ENCODE measurements around the gene RENBP. TPM values are rescaled to one million over a fixed set of nuclear protein-coding genes. Genes with fewer than 3 reads are reported as not detected.

RENBP gene
- total and polyA plus RNA-seq, 9 of the 15 experiments (the other 6 are each of a cell fraction or from before 2014, with no cell fraction given): 0.07 to 14.8 (median 10.6) TPM; not detected in 1

GRCh38 chrX:153947009-153947769, 2.7 kb upstream of the RENBP start (continued):
- no peak for TF ChIP-seq LCOR (CRISPR knock-in tag; IDR thresholded peaks at IDR 0.05)
- TF ChIP-seq BACH1 (tag; IDR thresholded peaks at IDR 0.05): no peak
- TF ChIP-seq JUND (IDR thresholded peaks at IDR 0.05; ENCODE audit: borderline replicate concordance, low read depth, low read length): peak; percentile 55; the same call in 1 of the 2 replicates
- no peak for TF ChIP-seq JUND (tag; IDR thresholded peaks at IDR 0.05; ENCODE audit: borderline replicate concordance, low read depth, low read length)
- no peak for TF ChIP-seq SRSF3 (IDR thresholded peaks at IDR 0.05; ENCODE audit: insufficient read depth, low read length)
- TF ChIP-seq, protein P1, sequence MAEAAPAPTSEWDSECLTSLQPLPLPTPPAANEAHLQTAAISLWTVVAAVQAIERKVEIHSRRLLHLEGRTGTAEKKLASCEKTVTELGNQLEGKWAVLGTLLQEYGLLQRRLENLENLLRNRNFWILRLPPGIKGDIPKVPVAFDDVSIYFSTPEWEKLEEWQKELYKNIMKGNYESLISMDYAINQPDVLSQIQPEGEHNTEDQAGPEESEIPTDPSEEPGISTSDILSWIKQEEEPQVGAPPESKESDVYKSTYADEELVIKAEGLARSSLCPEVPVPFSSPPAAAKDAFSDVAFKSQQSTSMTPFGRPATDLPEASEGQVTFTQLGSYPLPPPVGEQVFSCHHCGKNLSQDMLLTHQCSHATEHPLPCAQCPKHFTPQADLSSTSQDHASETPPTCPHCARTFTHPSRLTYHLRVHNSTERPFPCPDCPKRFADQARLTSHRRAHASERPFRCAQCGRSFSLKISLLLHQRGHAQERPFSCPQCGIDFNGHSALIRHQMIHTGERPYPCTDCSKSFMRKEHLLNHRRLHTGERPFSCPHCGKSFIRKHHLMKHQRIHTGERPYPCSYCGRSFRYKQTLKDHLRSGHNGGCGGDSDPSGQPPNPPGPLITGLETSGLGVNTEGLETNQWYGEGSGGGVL (CRISPR knock-in tag; IDR thresholded peaks at IDR 0.05): no peak
- TF ChIP-seq KAT2B (IDR thresholded peaks at IDR 0.05; ENCODE audit: low read depth, low read length): no peak
- peak; percentile 68; the same call in 1 of the 2 replicates for TF ChIP-seq E2F3 (CRISPR knock-in tag; IDR thresholded peaks at IDR 0.05)
- TF ChIP-seq, protein P2, sequence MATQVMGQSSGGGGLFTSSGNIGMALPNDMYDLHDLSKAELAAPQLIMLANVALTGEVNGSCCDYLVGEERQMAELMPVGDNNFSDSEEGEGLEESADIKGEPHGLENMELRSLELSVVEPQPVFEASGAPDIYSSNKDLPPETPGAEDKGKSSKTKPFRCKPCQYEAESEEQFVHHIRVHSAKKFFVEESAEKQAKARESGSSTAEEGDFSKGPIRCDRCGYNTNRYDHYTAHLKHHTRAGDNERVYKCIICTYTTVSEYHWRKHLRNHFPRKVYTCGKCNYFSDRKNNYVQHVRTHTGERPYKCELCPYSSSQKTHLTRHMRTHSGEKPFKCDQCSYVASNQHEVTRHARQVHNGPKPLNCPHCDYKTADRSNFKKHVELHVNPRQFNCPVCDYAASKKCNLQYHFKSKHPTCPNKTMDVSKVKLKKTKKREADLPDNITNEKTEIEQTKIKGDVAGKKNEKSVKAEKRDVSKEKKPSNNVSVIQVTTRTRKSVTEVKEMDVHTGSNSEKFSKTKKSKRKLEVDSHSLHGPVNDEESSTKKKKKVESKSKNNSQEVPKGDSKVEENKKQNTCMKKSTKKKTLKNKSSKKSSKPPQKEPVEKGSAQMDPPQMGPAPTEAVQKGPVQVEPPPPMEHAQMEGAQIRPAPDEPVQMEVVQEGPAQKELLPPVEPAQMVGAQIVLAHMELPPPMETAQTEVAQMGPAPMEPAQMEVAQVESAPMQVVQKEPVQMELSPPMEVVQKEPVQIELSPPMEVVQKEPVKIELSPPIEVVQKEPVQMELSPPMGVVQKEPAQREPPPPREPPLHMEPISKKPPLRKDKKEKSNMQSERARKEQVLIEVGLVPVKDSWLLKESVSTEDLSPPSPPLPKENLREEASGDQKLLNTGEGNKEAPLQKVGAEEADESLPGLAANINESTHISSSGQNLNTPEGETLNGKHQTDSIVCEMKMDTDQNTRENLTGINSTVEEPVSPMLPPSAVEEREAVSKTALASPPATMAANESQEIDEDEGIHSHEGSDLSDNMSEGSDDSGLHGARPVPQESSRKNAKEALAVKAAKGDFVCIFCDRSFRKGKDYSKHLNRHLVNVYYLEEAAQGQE (IDR thresholded peaks at IDR 0.05; ENCODE audit: borderline replicate concordance): peak; percentile 76; the same call in 1 of the 2 replicates
- TF ChIP-seq, protein P2 (CRISPR knock-in tag; IDR thresholded peaks at IDR 0.05; ENCODE audit: low read depth): no peak
- TF ChIP-seq MYC (IDR thresholded peaks at IDR 0.05; ENCODE audit: low read depth, low read length): 0 out of 2 replicates have a peak, but pooled peaks have one; percentile 35
- no peak for TF ChIP-seq MYC (CRISPR knock-in tag; IDR thresholded peaks at IDR 0.05; ENCODE audit: borderline replicate concordance, low read depth)
- TF ChIP-seq DMBX1 (CRISPR knock-in tag; IDR thresholded peaks at IDR 0.05; ENCODE audit: borderline replicate concordance): 0 out of 2 replicates have a peak, but pooled peaks have one; percentile 37
- peak; percentile 74 for TF ChIP-seq RAD21 (CRISPR knock-in tag; conservative IDR thresholded peaks at IDR 0.05 in 1 of 2, IDR thresholded peaks at IDR 0.05 in 1 of 2)
- TF ChIP-seq RB1 (IDR thresholded peaks at IDR 0.05; ENCODE audit: low read depth): peak; percentile 94
- 0 out of 2 replicates have a peak, but pooled peaks have one; percentile 38 for TF ChIP-seq THRAP3 (IDR thresholded peaks at IDR 0.05; ENCODE audit: borderline replicate concordance)
